ENCODE measurements around the gene ANKRD29.

The ANKRD29 gene

GRCh38 chr18:23587220-23587642 is 75.5 kb downstream of the ANKRD29 start:
- TF ChIP-seq CTCF (IDR thresholded peaks at IDR 0.05), result peak; percentile 28; the same call in 1 of the 2 replicates

GRCh38 chr18:23586249-23587196 is 76.2 kb downstream of the ANKRD29 start, which contains the start of gene NPC1:
Gene NPC1 (minus strand): TSS chr18:23586506. CDS start chr18:23586343, 163 bp downstream.
- peak; percentile 92 for TF ChIP-seq CTCF (IDR thresholded peaks at IDR 0.05)

- TF ChIP-seq CTCF (IDR thresholded peaks at IDR 0.05), result no peak
Measured at GRCh38 chr18:23585897-23586248, 76.8 kb downstream of the ANKRD29 start.

GRCh38 chr18:23585007-23585871 is 77.5 kb downstream of the ANKRD29 start:
- no peak for TF ChIP-seq CTCF (IDR thresholded peaks at IDR 0.05)

- no peak for TF ChIP-seq CTCF (IDR thresholded peaks at IDR 0.05)
Measured at GRCh38 chr18:23584019-23584983, 78.4 kb downstream of the ANKRD29 start.

GRCh38 chr18:23583071-23583865 is 79.4 kb downstream of the ANKRD29 start:
- no peak for TF ChIP-seq CTCF (IDR thresholded peaks at IDR 0.05)

All from LNCAP (cell line).